HG03469 (cell line): ENCODE measurements around the gene SPOCK1.

ENCODE experiments used
- ATAC-seq: cut with Tn5 transposase; IDR thresholded peaks from one replicate; pipeline ENCODE4 v1.9.1; 2021; ENCODE audit warnings: mild to moderate bottlenecking, moderate library complexity, moderate number of reproducible peaks; ENCODE audit not compliant: unreplicated experiment

Gene SPOCK1

GRCh38 chr5:137129886-137130680 is 369.0 kb downstream of the SPOCK1 start:
- ATAC-seq = no peak

GRCh38 chr5:137128012-137128411 is 371.1 kb downstream of the SPOCK1 start:
- ATAC-seq = no peak

- ATAC-seq = no peak
Measured at GRCh38 chr5:137126829-137127228, 372.3 kb downstream of the SPOCK1 start.

- no peak for ATAC-seq
Measured at GRCh38 chr5:137122558-137122957, 376.6 kb downstream of the SPOCK1 start.

- no peak for ATAC-seq
Measured at GRCh38 chr5:137122075-137122474, 377.1 kb downstream of the SPOCK1 start.

- ATAC-seq = no peak
Measured at GRCh38 chr5:137119321-137119720, 379.8 kb downstream of the SPOCK1 start.

- no peak for ATAC-seq
Measured at GRCh38 chr5:137118629-137119028, 380.5 kb downstream of the SPOCK1 start.

GRCh38 chr5:137115152-137115551 is 384.0 kb downstream of the SPOCK1 start:
- no peak for ATAC-seq

GRCh38 chr5:137114529-137114928 is 384.6 kb downstream of the SPOCK1 start:
- no peak for ATAC-seq

GRCh38 chr5:137113939-137114338 is 385.2 kb downstream of the SPOCK1 start:
- ATAC-seq = no peak

GRCh38 chr5:137113161-137113560 is 386.0 kb downstream of the SPOCK1 start:
- no peak for ATAC-seq

GRCh38 chr5:137105351-137106035 is 393.6 kb downstream of the SPOCK1 start:
- ATAC-seq = no peak

- no peak for ATAC-seq
Measured at GRCh38 chr5:137101544-137101943, 397.6 kb downstream of the SPOCK1 start.

GRCh38 chr5:137099651-137100050 is 399.5 kb downstream of the SPOCK1 start:
- no peak for ATAC-seq

GRCh38 chr5:137098663-137099062 is 400.5 kb downstream of the SPOCK1 start:
- ATAC-seq = no peak

GRCh38 chr5:137098238-137098637 is 400.9 kb downstream of the SPOCK1 start:
- ATAC-seq = no peak

- no peak for ATAC-seq
Measured at GRCh38 chr5:137097203-137097602, 401.9 kb downstream of the SPOCK1 start.

GRCh38 chr5:137096149-137097103 is 402.7 kb downstream of the SPOCK1 start:
- ATAC-seq = no peak

GRCh38 chr5:137095597-137095996 is 403.5 kb downstream of the SPOCK1 start:
- no peak for ATAC-seq

- no peak for ATAC-seq
Measured at GRCh38 chr5:137092831-137093230, 406.3 kb downstream of the SPOCK1 start.

- no peak for ATAC-seq
Measured at GRCh38 chr5:137091472-137091871, 407.7 kb downstream of the SPOCK1 start.
